Sigmoid colon (tissue), 3 donors: Measurements from ENCODE around the gene FATE1.

Source experiments
- CTCF ChIP-seq, 4 experiments: fragments of 450-650 bp in 3 of 4; fragments of 200-600 bp in 1 of 4; IDR thresholded peaks; one replicate each; pipeline ENCODE4 v1.5.1; 2016 to 2019; ENCODE audit warnings: antibody characterized with exemption in 4 of 4, mild to moderate bottlenecking in 3 of 4, moderate library complexity in 2 of 4
- POLR2A ChIP-seq, 2 donors: fragments of 450-650 bp; IDR thresholded peaks; one replicate each; pipeline ENCODE4 v1.6.1; 2016; ENCODE audit warnings: antibody characterized with exemption in 2 of 2, mild to moderate bottlenecking in 2 of 2, moderate library complexity in 2 of 2

GRCh38 chrX:151715752-151716151 lies at the start of gene FATE1:
- no peak for TF ChIP-seq CTCF (IDR thresholded peaks at IDR 0.05)
- TF ChIP-seq POLR2A (IDR thresholded peaks at IDR 0.05): no peak
